ENCODE results near the gene DYSF.

DYSF gene

GRCh38 chr2:71554028-71554705 lies 100.8 kb downstream of the DYSF start:
- no peak overlapping the region for H3K4me3 ChIP-seq (ENCODE audit: low read length in 2 of 2)
- H3K4me1 ChIP-seq (ENCODE audit: control insufficient read depth, insufficient read depth, low read length) = no peaks in the 10 kb centered on the region
- peaks cover 3 to 20% of the 10 kb centered on the region in 2 donors for H3K36me3 ChIP-seq (ENCODE audit: control insufficient read depth in 2 of 2, insufficient read depth in 2 of 2, low read length in 2 of 2)

GRCh38 chr2:71554706-71555056 lies 101.3 kb downstream of the DYSF start:
- Histone ChIP-seq H3K9me3 (ENCODE audit: control insufficient read depth in 2 of 2, low read length in 2 of 2) (no peaks in the 10 kb centered on the region), H3K27me3 (ENCODE audit: control insufficient read depth in 1 of 2, insufficient read depth in 2 of 2, low read length in 2 of 2) (no peaks in the 10 kb centered on the region), H3K27ac (ENCODE audit: low read length) (no peak overlapping the region), H3K9ac (ENCODE audit: low read length in 2 of 2) (no peak overlapping the region), H3K4me1 (ENCODE audit: control insufficient read depth, insufficient read depth, low read length) (no peaks in the 10 kb centered on the region), H3K36me3 (ENCODE audit: control insufficient read depth in 2 of 2, insufficient read depth in 2 of 2, low read length in 2 of 2) (peaks cover 3 to 20% of the 10 kb centered on the region in 2 donors), H3K4me3 (ENCODE audit: low read length in 2 of 2) (no peak overlapping the region)

More at GRCh38 chr2:71554028-71554705, 100.8 kb downstream of the DYSF start:
- Histone ChIP-seq H3K27me3 (ENCODE audit: control insufficient read depth in 1 of 2, insufficient read depth in 2 of 2, low read length in 2 of 2) (no peaks in the 10 kb centered on the region), H3K9me3 (ENCODE audit: control insufficient read depth in 2 of 2, low read length in 2 of 2) (no peaks in the 10 kb centered on the region), H3K27ac (ENCODE audit: low read length) (no peak overlapping the region), H3K9ac (ENCODE audit: low read length in 2 of 2) (no peak overlapping the region)

- H3K27ac ChIP-seq (ENCODE audit: low read length) = no peak overlapping the region
- no peak overlapping the region for H3K9ac ChIP-seq (ENCODE audit: low read length in 2 of 2)
- peaks cover 3 to 20% of the 10 kb centered on the region in 2 donors for H3K36me3 ChIP-seq (ENCODE audit: control insufficient read depth in 2 of 2, insufficient read depth in 2 of 2, low read length in 2 of 2)
These were observed 102.6 kb downstream of the DYSF start for GRCh38 chr2:71555798-71556454.

GRCh38 chr2:71556692-71557250 lies 103.4 kb downstream of the DYSF start:
- Histone ChIP-seq H3K9ac (ENCODE audit: low read length in 2 of 2) (no peak overlapping the region), H3K9me3 (ENCODE audit: control insufficient read depth in 2 of 2, low read length in 2 of 2) (no peaks in the 10 kb centered on the region), H3K36me3 (ENCODE audit: control insufficient read depth in 2 of 2, insufficient read depth in 2 of 2, low read length in 2 of 2) (peaks cover 3 to 18% of the 10 kb centered on the region in 2 donors), H3K4me3 (ENCODE audit: low read length in 2 of 2) (no peak overlapping the region), H3K27me3 (ENCODE audit: control insufficient read depth in 1 of 2, insufficient read depth in 2 of 2, low read length in 2 of 2) (no peaks in the 10 kb centered on the region), H3K27ac (ENCODE audit: low read length) (no peak overlapping the region), H3K4me1 (ENCODE audit: control insufficient read depth, insufficient read depth, low read length) (no peaks in the 10 kb centered on the region)

More at GRCh38 chr2:71555798-71556454, 102.6 kb downstream of the DYSF start:
- H3K4me1 ChIP-seq (ENCODE audit: control insufficient read depth, insufficient read depth, low read length) = no peaks in the 10 kb centered on the region
- H3K27me3 ChIP-seq (ENCODE audit: control insufficient read depth in 1 of 2, insufficient read depth in 2 of 2, low read length in 2 of 2) = no peaks in the 10 kb centered on the region
- H3K9me3 ChIP-seq (ENCODE audit: control insufficient read depth in 2 of 2, low read length in 2 of 2) = no peaks in the 10 kb centered on the region
- H3K4me3 ChIP-seq (ENCODE audit: low read length in 2 of 2) = no peak overlapping the region

- Histone ChIP-seq H3K9me3 (ENCODE audit: control insufficient read depth in 2 of 2, low read length in 2 of 2) (no peaks in the 10 kb centered on the region), H3K27ac (ENCODE audit: low read length) (no peak overlapping the region), H3K4me1 (ENCODE audit: control insufficient read depth, insufficient read depth, low read length) (no peaks in the 10 kb centered on the region), H3K27me3 (ENCODE audit: control insufficient read depth in 1 of 2, insufficient read depth in 2 of 2, low read length in 2 of 2) (no peaks in the 10 kb centered on the region), H3K4me3 (ENCODE audit: low read length in 2 of 2) (no peak overlapping the region), H3K36me3 (ENCODE audit: control insufficient read depth in 2 of 2, insufficient read depth in 2 of 2, low read length in 2 of 2) (peaks cover 3 to 19% of the 10 kb centered on the region in 2 donors), H3K9ac (ENCODE audit: low read length in 2 of 2) (no peak overlapping the region)
These were observed 104.0 kb downstream of the DYSF start for GRCh38 chr2:71557321-71557720.

- no peak overlapping the region for H3K4me3 ChIP-seq (ENCODE audit: low read length in 2 of 2)
- no peaks in the 10 kb centered on the region for H3K4me1 ChIP-seq (ENCODE audit: control insufficient read depth, insufficient read depth, low read length)
- H3K9me3 ChIP-seq (ENCODE audit: control insufficient read depth in 2 of 2, low read length in 2 of 2) = no peaks in the 10 kb centered on the region
- peaks cover 3 to 17% of the 10 kb centered on the region in 2 donors for H3K36me3 ChIP-seq (ENCODE audit: control insufficient read depth in 2 of 2, insufficient read depth in 2 of 2, low read length in 2 of 2)
- no peak overlapping the region for H3K27ac ChIP-seq (ENCODE audit: low read length)
- no peak overlapping the region for H3K9ac ChIP-seq (ENCODE audit: low read length in 2 of 2)
- H3K27me3 ChIP-seq (ENCODE audit: control insufficient read depth in 1 of 2, insufficient read depth in 2 of 2, low read length in 2 of 2) = no peaks in the 10 kb centered on the region
These were observed 105.1 kb downstream of the DYSF start for GRCh38 chr2:71558300-71559051.

GRCh38 chr2:71559080-71559827 lies 105.9 kb downstream of the DYSF start:
- Histone ChIP-seq H3K9me3 (ENCODE audit: control insufficient read depth in 2 of 2, low read length in 2 of 2) (no peaks in the 10 kb centered on the region), H3K4me1 (ENCODE audit: control insufficient read depth, insufficient read depth, low read length) (no peaks in the 10 kb centered on the region), H3K27me3 (ENCODE audit: control insufficient read depth in 1 of 2, insufficient read depth in 2 of 2, low read length in 2 of 2) (no peaks in the 10 kb centered on the region), H3K9ac (ENCODE audit: low read length in 2 of 2) (no peak overlapping the region), H3K4me3 (ENCODE audit: low read length in 2 of 2) (no peak overlapping the region), H3K27ac (ENCODE audit: low read length) (no peak overlapping the region), H3K36me3 (ENCODE audit: control insufficient read depth in 2 of 2, insufficient read depth in 2 of 2, low read length in 2 of 2) (peaks cover 3 to 12% of the 10 kb centered on the region in 2 donors)

- Histone ChIP-seq H3K36me3 (ENCODE audit: control insufficient read depth in 2 of 2, insufficient read depth in 2 of 2, low read length in 2 of 2) (peaks cover 8 to 10% of the 10 kb centered on the region in 2 donors), H3K27me3 (ENCODE audit: control insufficient read depth in 1 of 2, insufficient read depth in 2 of 2, low read length in 2 of 2) (no peaks in the 10 kb centered on the region), H3K4me1 (ENCODE audit: control insufficient read depth, insufficient read depth, low read length) (no peaks in the 10 kb centered on the region), H3K27ac (ENCODE audit: low read length) (no peak overlapping the region), H3K9ac (ENCODE audit: low read length in 2 of 2) (no peak overlapping the region), H3K4me3 (ENCODE audit: low read length in 2 of 2) (no peak overlapping the region), H3K9me3 (ENCODE audit: control insufficient read depth in 2 of 2, low read length in 2 of 2) (no peaks in the 10 kb centered on the region)
These were observed 106.7 kb downstream of the DYSF start for GRCh38 chr2:71559828-71560637.

- Histone ChIP-seq H3K36me3 (ENCODE audit: control insufficient read depth in 2 of 2, insufficient read depth in 2 of 2, low read length in 2 of 2) (peaks cover 8% of the 10 kb centered on the region in 2 donors), H3K4me1 (ENCODE audit: control insufficient read depth, insufficient read depth, low read length) (no peaks in the 10 kb centered on the region), H3K27ac (ENCODE audit: low read length) (no peak overlapping the region), H3K4me3 (ENCODE audit: low read length in 2 of 2) (no peak overlapping the region), H3K9me3 (ENCODE audit: control insufficient read depth in 2 of 2, low read length in 2 of 2) (no peaks in the 10 kb centered on the region), H3K27me3 (ENCODE audit: control insufficient read depth in 1 of 2, insufficient read depth in 2 of 2, low read length in 2 of 2) (no peaks in the 10 kb centered on the region), H3K9ac (ENCODE audit: low read length in 2 of 2) (no peak overlapping the region)
These were observed 107.3 kb downstream of the DYSF start for GRCh38 chr2:71560638-71561011.
